ENCODE results near the gene CDK14.

Gene CDK14

GRCh38 chr7:90645784-90646183, 49.7 kb downstream of the CDK14 start:
- DNase-seq = no peak

DNA sequence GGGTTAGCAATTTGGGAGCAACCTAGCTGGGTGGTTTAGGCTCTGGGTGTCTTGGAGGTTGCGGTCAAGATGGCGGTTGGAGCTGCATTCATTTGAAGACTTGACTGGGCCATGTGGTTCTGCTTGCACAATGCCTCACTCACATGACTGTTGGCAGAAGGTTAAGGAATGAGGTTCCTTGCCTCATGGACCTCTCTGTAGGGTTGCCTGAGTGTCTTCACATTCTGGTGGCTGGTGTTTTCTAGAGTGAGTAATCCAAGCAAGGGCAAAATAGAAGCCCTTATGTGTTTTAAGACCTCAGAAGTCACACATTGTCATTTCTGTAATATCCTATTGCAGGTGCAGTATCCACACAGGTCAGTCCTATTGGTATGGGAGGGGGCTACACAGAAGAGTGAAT, 52.0 kb downstream of the CDK14 start:
- no peak for DNase-seq

GRCh38 chr7:90648834-90649233, 52.7 kb downstream of the CDK14 start:
- no peak for DNase-seq

GRCh38 chr7:90654718-90655427, 58.8 kb downstream of the CDK14 start:
- no peak for DNase-seq

DNA sequence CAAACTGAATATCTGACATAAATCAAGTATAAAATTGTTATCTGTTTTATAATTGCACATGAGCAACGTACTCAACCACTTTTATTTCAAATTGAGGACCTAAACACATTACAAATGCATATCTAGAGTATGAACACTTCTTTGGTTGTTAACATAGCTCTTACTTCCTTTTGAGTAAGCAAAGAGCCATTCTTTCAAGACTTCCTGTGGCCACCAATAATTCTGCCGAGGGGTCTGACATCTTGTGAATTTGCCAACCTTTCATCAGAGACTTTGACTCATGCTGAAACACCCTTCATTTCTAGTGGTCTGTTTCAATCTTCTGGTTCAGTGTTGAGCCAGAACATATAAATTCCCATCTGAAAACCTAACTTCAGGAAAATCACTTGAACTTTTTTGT, 59.4 kb downstream of the CDK14 start:
- no peak for DNase-seq

DNA sequence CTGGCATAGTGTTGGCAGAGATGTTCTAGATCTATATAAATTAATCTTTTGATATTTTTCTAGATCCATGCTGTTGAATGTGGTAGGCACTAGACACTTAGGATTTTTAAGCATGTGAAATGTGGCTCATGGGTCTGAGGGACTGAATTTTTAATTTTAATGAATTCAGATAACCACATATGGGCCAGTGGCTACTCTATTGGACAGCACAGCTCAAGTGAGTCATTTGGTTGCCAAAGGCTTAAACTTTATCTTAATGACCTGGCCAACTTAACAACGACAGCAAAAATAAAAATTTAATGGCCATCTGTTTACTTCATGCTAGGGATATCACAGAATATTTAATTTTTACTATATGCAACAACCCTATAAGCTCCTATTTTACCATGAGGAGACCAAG, 61.4 kb downstream of the CDK14 start:
- no peak for DNase-seq

DNA sequence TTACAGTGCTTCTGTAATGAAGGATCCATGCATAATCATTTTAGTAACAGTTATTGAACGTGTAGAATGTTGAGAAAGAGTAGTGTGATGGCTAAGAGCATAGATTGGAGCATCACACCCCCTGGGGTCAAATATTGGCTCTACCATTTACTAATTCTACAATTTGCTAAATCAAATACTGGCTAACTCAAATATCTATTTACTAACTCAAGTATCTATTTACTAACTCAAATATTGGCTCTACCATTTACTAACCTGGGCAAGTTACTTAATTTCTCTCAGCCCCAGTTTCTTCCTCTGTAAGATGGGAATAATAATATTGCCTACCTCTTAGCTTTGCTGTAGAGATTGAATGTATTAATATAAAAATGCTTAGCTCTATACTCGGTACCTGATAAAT, 64.0 kb downstream of the CDK14 start:
- no peak for DNase-seq

DNA sequence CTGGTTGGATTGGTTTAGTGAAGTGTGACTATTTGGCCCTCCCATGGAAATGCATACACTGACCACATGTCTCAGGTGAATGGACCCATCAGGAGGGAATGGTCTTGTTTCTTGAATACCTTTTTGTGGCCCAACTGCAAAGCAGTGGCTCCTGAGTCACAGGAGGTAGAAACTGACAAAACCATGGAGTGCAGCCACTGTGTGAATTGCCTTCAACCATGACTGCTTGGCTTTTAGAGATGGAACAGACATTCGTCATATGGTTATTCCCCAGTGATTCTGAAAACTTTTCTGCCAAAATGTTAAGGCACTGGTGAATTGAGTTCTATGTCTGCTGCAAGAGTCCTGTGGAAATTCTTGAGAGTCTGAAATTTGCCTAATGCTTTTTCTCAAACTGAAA, 64.7 kb downstream of the CDK14 start:
- DNase-seq = no peak

DNA sequence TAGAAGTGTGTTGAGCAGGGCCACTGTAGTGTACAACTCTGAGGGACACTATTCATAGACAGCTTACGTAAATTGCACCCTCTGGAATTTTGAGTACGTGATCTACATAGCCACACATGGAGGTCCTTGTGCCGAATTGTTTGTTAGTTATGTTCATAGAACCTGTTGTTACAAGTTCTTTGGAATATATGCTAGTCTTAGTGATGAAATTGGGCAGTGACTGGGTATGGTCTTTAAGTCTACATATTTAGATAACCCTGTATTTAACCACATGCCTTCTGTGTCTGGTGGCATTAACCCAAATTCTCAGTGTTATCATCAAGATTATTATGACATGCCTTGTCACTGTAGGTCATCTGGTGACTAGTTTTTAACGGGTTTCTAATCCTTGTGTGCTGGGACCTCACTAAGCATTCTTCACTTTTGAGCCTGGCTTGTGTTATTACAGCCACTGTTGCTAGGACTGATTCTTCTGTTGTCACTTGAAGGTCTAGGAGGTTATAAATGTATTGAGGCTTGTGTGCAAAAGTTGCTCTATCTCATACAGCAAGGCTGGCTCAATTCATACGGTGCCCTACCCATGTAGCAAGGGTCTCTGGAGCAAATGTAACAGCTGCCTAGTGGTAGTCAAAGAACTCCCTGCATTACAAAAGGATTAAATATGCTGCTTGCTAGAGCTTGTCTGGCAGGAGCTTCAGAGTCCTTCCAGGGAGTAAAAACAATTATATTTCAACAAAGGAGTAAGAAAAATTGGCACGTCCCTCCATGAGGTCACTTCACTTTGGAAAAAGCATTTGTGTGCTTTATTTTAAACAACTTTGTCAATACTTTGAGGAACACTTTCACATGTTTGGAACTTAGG, 65.4 kb downstream of the CDK14 start:
- DNase-seq = no peak

DNA sequence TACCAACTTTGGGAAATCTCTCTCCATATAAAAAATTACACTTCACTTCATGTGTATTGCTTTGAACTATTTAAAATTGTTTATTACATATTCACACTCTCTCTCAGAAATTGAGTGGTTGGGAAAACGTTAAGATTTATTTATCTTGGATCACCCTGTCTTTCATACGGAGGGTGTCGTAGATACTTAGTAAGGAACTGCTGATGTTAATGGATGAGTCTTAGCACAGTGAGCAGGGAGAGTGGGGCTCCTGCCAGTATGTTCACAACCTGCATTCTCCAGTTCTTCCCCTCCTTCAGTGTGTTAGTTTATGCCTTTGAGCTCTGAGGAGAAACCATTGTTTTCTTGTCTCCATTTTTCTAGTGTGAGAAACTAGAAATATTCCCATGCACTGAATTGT, 67.1 kb downstream of the CDK14 start:
- DNase-seq = no peak

DNA sequence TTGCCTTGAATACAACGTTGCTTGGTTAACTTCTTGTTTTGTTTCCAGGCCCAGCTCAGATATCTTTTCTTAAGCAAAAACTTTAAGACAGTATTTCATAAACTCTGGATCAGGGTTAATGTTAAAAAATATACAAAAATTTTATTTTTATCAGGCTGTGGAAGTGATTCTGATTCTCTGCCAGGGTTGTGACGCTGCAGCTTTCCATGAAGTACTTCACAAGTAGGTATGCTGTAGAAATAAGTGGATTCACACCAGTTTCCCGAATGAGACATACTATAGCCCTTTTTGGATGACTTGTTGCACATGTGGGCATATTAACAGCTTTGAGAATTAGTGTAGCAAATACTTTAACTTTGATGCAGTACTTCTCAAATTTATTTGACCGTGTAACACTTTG, 70.1 kb downstream of the CDK14 start:
- no peak for DNase-seq

- DNase-seq = no peak
These were observed 72.9 kb downstream of the CDK14 start for GRCh38 chr7:90668992-90669391.

GRCh38 chr7:90669492-90669891, 73.4 kb downstream of the CDK14 start:
- DNase-seq = no peak

DNA sequence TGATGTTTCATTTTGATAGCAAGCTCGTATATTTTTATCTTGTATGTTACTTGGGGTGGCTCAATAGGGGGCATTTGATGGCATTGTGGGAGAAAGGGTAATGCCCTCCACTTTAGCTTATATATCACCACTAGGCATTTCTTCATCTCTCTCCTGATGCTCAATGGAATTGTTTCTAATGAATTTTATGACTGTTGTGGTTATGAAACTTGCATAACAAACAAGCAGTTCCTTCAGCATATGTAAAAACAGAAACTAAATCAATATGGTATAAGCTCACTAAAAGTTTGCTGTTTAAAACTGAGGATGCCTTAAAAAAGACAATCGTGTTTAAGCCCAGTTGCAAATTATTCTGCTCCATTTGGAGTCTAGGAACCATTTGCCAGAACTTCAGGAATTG, 75.5 kb downstream of the CDK14 start:
- DNase-seq = no peak

DNA sequence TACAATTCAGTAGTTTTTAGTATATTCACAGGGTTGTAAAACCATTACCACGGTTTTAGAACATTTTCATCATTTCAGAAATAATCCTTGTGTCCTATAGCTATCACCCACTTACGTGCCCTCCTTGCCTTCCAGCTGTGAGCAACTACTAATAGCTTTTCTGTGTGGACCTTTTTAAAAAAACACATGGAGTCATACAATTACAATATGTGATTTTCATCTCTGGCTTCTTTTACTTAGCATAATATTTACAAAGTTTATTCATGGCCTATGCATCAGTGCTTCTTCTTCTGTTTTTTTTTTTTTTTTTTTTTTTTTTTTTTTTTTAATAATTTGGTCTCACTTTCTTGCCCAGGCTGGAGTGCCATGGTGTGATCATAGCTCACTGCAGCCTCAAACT, 76.1 kb downstream of the CDK14 start:
- DNase-seq = no peak

DNA sequence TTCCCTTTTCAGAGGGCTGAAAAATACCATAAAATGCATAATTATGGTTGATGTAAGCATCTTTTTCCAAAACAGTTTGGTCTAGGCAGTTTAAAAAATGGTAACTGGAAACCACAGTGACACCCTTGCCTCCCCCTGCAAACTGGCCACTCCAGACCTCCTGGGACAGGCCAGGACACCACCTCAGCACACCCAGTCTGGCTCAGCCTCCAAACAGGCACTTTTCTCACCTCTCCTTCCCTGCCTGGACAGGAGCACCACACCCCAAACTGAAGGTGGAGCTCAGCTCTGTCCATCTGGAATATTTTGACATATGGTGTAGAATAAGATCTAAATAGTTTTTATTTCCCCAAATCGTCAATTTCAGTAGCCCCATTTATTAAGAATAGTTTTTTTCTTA, 78.5 kb downstream of the CDK14 start:
- no peak for DNase-seq

DNA sequence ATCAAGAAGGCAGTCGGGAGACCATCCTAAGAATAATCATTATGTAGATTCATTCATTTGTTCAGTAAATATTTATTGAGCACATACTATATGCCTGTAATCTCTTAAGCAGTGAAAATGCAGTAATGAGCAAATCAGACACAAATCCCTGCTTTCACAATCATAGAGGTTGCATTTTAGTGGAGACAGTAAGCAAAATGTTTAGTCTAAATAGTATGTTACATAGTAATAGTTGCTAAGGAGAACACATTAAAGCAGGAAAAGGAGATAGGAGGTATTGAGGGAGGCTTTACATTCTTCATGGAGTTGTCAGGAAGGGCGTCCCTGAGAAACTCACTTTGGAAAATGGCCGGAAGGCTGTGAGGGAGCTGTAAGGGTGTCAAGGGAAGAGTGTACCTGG, 79.9 kb downstream of the CDK14 start:
- no peak for DNase-seq

- DNase-seq = no peak
These were observed 81.6 kb downstream of the CDK14 start for GRCh38 chr7:90677486-90678404.

GRCh38 chr7:90678986-90679385, 82.9 kb downstream of the CDK14 start:
- DNase-seq = no peak

DNA sequence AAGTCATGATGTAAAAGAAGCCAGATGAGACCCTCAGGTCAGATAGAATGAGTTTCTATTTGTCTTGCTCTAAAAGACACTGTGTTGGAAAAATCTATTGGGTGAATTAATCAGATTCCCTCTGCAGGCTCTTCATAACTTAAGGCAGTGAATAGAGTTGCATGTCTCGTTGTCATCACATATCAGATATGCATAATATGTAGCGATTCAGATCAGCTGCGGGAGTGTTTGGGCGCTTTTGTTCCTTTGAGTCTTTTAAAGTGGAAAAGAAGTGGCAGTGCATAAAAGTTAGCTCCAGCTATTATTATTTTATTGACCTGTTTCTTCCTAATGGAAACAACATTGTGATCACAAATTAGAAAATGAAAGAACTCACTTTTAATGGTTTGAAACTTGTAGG, 84.4 kb downstream of the CDK14 start:
- no peak for DNase-seq

DNA sequence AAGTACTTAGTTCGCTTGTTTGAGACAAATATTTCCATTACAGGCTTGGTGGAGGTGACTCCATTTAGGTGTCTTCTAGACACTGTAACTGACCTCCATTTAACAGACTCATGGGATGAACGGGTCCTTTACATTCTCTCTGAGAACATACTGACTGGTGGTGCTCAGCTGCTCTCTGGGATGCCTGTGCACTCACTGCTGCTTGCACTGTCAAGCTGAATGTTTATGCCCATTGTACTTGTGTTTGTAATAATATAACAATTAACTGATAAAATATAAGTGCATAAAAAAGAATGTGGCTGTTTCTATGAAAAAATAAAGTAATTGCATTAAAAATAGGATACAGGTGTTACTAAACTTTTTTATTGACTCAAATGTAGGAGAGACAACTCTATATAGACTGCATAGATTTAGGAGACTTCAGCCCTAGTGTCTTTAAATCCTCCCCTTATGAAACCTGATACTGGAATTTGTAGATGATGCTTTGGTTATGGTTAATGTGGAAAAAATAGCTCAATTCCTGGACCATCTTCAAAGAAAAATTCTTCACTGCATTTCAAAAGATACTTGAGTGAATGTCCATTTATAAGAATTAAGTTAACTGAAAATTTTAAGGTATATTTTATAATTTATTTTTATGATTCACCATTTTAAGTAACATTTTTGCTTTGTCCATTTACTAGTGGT, 85.4 kb downstream of the CDK14 start:
- DNase-seq = no peak

GRCh38 chr7:90686146-90686545, 90.0 kb downstream of the CDK14 start:
- no peak for DNase-seq

- DNase-seq = no peak
These were observed 92.7 kb downstream of the CDK14 start for GRCh38 chr7:90688810-90689209.
